A549 (cell line): ENCODE results near the gene SBNO2. TPM values are rescaled to one million over a fixed set of nuclear protein-coding genes. Genes with fewer than 3 reads are reported as not detected.

Experiments
- ATAC-seq, 2 experiments: fragments of 200-7000 bp in 1 of 2; fragments of >200 bp in 1 of 2; cut with Nextera tagmentation in 1 of 2; cut with Tn5 transposase in 1 of 2; 3 replicates each; pipeline versions ENCODE4 v1.8.0 to v1.9.1; 2018 to 2020; ENCODE audit warnings: mild to moderate bottlenecking in 1 of 2, moderate library complexity in 1 of 2
- CTCF ChIA-PET: fragments of 300-600 bp; sonication (Branson Sonifier 250); formaldehyde crosslinking; extraction: SDS; loops from one replicate; lab custom pipeline; 2021; ENCODE audit warnings: antibody characterized with exemption, inconsistent platforms; lab: Yijun Ruan, JAX
- POLR2A ChIA-PET: fragments of 350-600 bp; formaldehyde crosslinking; extraction: SDS; loops from one replicate; lab custom pipeline; 2021; ENCODE audit warnings: antibody characterized with exemption, inconsistent platforms; lab: Yijun Ruan, JAX
- DNase-seq, 2 experiments: peaks; one replicate each; pipeline versions ENCODE4 v3.0.0 to v3.0.0-alpha.2; 2011 to 2016; ENCODE audit warnings: low read depth in 1 of 2, low spot score in 1 of 2
- FAIRE-seq: peaks from 2 replicates; lab custom pipeline; 2011; peaks lifted over from hg19 to GRCh38; lab: Jason Lieb, UNC
- H3K27ac ChIP-seq, 2 experiments: fragments of >200 bp; sonication (Bioruptor Twin); formaldehyde crosslinking; 3 replicates each; pipeline ENCODE4 v1.5.1; 2016 to 2017
- H3K4me1 ChIP-seq: fragments of >200 bp; sonication (Bioruptor Twin); formaldehyde crosslinking; 3 replicates; pipeline ENCODE4 v1.6.1; 2016
- H3K4me2 ChIP-seq: fragments of >200 bp; sonication (Bioruptor Twin); formaldehyde crosslinking; 3 replicates; pipeline ENCODE4 v1.6.1; 2016
- H3K4me3 ChIP-seq: fragments of >200 bp; sonication (Bioruptor Twin); formaldehyde crosslinking; 3 replicates; pipeline ENCODE4 v1.5.1; 2016
- H3K9me3 ChIP-seq: fragments of >200 bp; sonication (Bioruptor Twin); formaldehyde crosslinking; 3 replicates; pipeline ENCODE4 v1.6.1; 2016
- BCL3 ChIP-seq: fragments of >200 bp; sonication (Bioruptor Twin); formaldehyde crosslinking; IDR thresholded peaks from 3 replicates; pipeline ENCODE4 v1.6.1; 2016
- CHD2 ChIP-seq: fragments of 150-350 bp; IDR thresholded peaks from 2 replicates; pipeline ENCODE4 v1.6.1; 2014; ENCODE audit warnings: low read length; ENCODE audit not compliant: partially characterized antibody
- CHD4 ChIP-seq: fragments of 200-600 bp; sonication (generic); IDR thresholded peaks from 2 replicates; pipeline ENCODE4 v1.6.1; 2016; ENCODE audit warnings: antibody characterized with exemption, mild to moderate bottlenecking, borderline replicate concordance
- EHF ChIP-seq: fragments of 250-450 bp; sonication (Bioruptor Pico); IDR thresholded peaks from 2 replicates; pipeline ENCODE4 v1.5.0; 2020; ENCODE audit warnings: mild to moderate bottlenecking
- EP300 ChIP-seq, 2 experiments: fragments of >200 bp; sonication (Bioruptor Twin); formaldehyde crosslinking; IDR thresholded peaks; 2 replicates in 1 of 2; 3 replicates in 1 of 2; pipeline ENCODE4 v1.6.1; 2016 to 2017
- FOSB ChIP-seq: fragments of 250-450 bp; sonication (Bioruptor Pico); IDR thresholded peaks from 2 replicates; pipeline ENCODE4 v1.5.0; 2020; ENCODE audit warnings: mild to moderate bottlenecking, moderate library complexity
- FOSL2 ChIP-seq, 2 experiments: fragments of 450-650 bp in 1 of 2; fragments of >200 bp in 1 of 2; sonication (Bioruptor Twin) in 1 of 2; formaldehyde crosslinking; IDR thresholded peaks; 2 replicates each; pipeline versions ENCODE4 v1.5.0 to v1.6.1; 2016 to 2020; ENCODE audit warnings: mild to moderate bottlenecking in 1 of 2, moderate library complexity in 1 of 2
- GATA3 ChIP-seq: IDR thresholded peaks from 2 replicates; pipeline ENCODE4 v1.6.1; 2012; ENCODE audit warnings: borderline replicate concordance
- HOXB13 ChIP-seq: fragments of 250-450 bp; sonication (Bioruptor Pico); IDR thresholded peaks from 2 replicates; pipeline ENCODE4 v1.5.0; 2020; ENCODE audit warnings: low read depth, mild to moderate bottlenecking, moderate library complexity
- JUN ChIP-seq, 2 experiments: fragments of >200 bp; sonication (Bioruptor Twin); formaldehyde crosslinking; IDR thresholded peaks; 2 replicates in 1 of 2; 3 replicates in 1 of 2; pipeline ENCODE4 v1.6.1; 2016 to 2017
- MAFK ChIP-seq: fragments of 450-650 bp; IDR thresholded peaks from 2 replicates; pipeline ENCODE4 v1.6.1; 2014; ENCODE audit not compliant: partially characterized antibody
- NR3C1 ChIP-seq: fragments of >200 bp; sonication (Bioruptor Twin); formaldehyde crosslinking; IDR thresholded peaks from 3 replicates; pipeline ENCODE4 v1.6.1; 2017
- PBX3 ChIP-seq: IDR thresholded peaks from 2 replicates; pipeline ENCODE4 v1.6.1; 2012
- POLR2AphosphoS2 ChIP-seq: conservative IDR thresholded peaks from 2 replicates; pipeline ENCODE4 v1.6.1; 2012; ENCODE audit warnings: low read length, improper control_type of control experiment, inconsistent platforms
- REST ChIP-seq: fragments of 200-600 bp; sonication (generic); IDR thresholded peaks from 2 replicates; pipeline ENCODE4 v1.6.1; 2016; ENCODE audit warnings: antibody characterized with exemption, mild to moderate bottlenecking, moderate library complexity
- SMC3 ChIP-seq: fragments of >200 bp; sonication (Bioruptor Twin); formaldehyde crosslinking; IDR thresholded peaks from 3 replicates; pipeline ENCODE4 v1.6.1; 2018; ENCODE audit warnings: inconsistent platforms
- SREBF2 ChIP-seq: fragments of 450-650 bp; IDR thresholded peaks from 2 replicates; pipeline ENCODE4 v1.6.1; 2014; ENCODE audit warnings: mild to moderate bottlenecking, moderate library complexity
- TFCP2L1 ChIP-seq: fragments of 250-450 bp; sonication (Bioruptor Pico); IDR thresholded peaks from 2 replicates; pipeline ENCODE4 v1.5.0; 2021; ENCODE audit warnings: mild to moderate bottlenecking
- ZFP36 ChIP-seq: fragments of 450-650 bp; IDR thresholded peaks from 2 replicates; pipeline ENCODE4 v1.6.1; 2014; ENCODE audit warnings: borderline replicate concordance; ENCODE audit not compliant: partially characterized antibody
- WGBS: methylation state at CpG from one replicate; pipeline ENCODE4 v1.1.6; 2017; ENCODE audit errors: missing lambda C conversion rate; 5-methylcytosine and 5-hydroxymethylcytosine counted together
- polyA plus RNA-seq, 4 experiments: library from polyadenylated mRNA; depleted of rRNA in 3 of 4; stranded (reverse); fragments of >200 nt; fragmentation: RNase III in 1 of 4; extraction: RNeasy Plus Mini Kit Qiagen cat#74134 plus additional on column Dnase treatment in 1 of 4; gene quantifications; 2 replicates in 3 of 4; 3 replicates in 1 of 4; pipeline ENCODE4 v1.2.3, GENCODE V29; 2011 to 2017

The SBNO2 gene
- polyA plus RNA-seq, 2 of the 4 experiments (the other 2 are of a cell fraction) = 6.8 to 27.0 TPM

- TF ChIP-seq REST (no peak), CHD4 (no peak), FOSB (CRISPR knock-in tag) (no peak), FOSL2 (IDR thresholded peaks at IDR 0.05) (no peak), FOSL2 (CRISPR knock-in tag; IDR thresholded peaks at IDR 0.05) (no peak), ZFP36 (no peak), EHF (CRISPR knock-in tag) (no peak), HOXB13 (CRISPR knock-in tag) (no peak), JUN (IDR thresholded peaks at IDR 0.05) (no peak), SMC3 (no peak), TFCP2L1 (CRISPR knock-in tag) (no peak), MAFK (no peak), POLR2AphosphoS2 (no peak), CHD2 (no peak), GATA3 (no peak), EP300 (IDR thresholded peaks at IDR 0.05) (no peak), SREBF2 (no peak), BCL3 (no peak)
- Histone ChIP-seq H3K27ac (peak overlapping the region; percentile 56 to 84; a peak in 4 of 6 replicates), H3K9me3 (no peaks in the 10 kb centered on the region), H3K4me1 (peaks cover 44% of the 10 kb centered on the region), H3K4me2 (no peak overlapping the region; the same call in 2 of the 3 replicates), H3K4me3 (no peak overlapping the region)
- WGBS = 75% methylated on average over 6 of the region's 18 CpGs
- ATAC-seq (peak; percentile 12 to 14; a peak in 3 of 6 replicates), FAIRE-seq (no peak), DNase-seq (peak in 1 of 2 experiments; percentile 62)
- ChIA-PET POLR2A (no interaction called here), CTCF (interaction anchor here (1.6 to 2.8 kb wide), 4 partner anchors 13 to 83 kb away, joined by 5 to 17 read pairs (median 12); partner anchors contain the start of gene SBNO2)
These were observed 63.0 kb downstream of the SBNO2 start for GRCh38 chr19:1110809-1111640.

- Histone ChIP-seq H3K4me3 (no peak overlapping the region), H3K9me3 (no peaks in the 10 kb centered on the region), H3K4me2 (no peak overlapping the region), H3K4me1 (peaks cover 54% of the 10 kb centered on the region), H3K27ac (no peak overlapping the region; a peak in 1 of 6 replicates)
- ATAC-seq (no peak), FAIRE-seq (no peak), DNase-seq (no peak)
- TF ChIP-seq NR3C1 (no peak), PBX3 (peak; percentile 18; the same call in 1 of the 2 replicates)
- WGBS = 88% methylated on average over 12 of the region's 54 CpGs
- ChIA-PET POLR2A (no interaction called here), CTCF (no interaction called here)
These were observed 64.1 kb downstream of the SBNO2 start for GRCh38 chr19:1109697-1110671.
